GM19455 (cell line): ENCODE results near the gene GPRC5B.

Experiments used
- ATAC-seq: cut with Tn5 transposase; IDR thresholded peaks from one replicate; pipeline ENCODE4 v1.9.1; 2021; ENCODE audit not compliant: unreplicated experiment

GPRC5B gene

GRCh38 chr16:19874026-19874425 is 10.6 kb downstream of the GPRC5B start:
- no peak for ATAC-seq

DNA sequence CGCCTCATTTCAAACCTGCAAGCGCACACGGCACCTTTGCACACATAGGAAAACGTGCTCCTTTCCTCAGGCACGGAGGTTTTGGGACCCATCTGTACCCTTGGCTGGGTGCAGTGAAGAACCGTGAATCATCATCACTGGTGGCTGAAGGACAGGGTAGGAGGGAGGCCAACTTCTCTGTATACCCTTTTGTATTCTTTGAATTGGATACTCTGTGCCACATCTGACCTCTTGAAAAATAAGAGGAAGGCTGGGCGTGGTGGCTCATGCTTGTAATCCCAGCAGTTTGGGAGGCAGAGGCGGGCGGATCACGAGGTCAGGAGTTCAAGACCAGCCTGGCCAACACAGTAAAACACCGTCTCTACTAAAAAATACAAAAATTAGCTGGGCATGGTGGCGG is 11.7 kb downstream of the GPRC5B start:
- no peak for ATAC-seq

GRCh38 chr16:19872179-19872863 is 12.3 kb downstream of the GPRC5B start:
- ATAC-seq, result no peak

DNA sequence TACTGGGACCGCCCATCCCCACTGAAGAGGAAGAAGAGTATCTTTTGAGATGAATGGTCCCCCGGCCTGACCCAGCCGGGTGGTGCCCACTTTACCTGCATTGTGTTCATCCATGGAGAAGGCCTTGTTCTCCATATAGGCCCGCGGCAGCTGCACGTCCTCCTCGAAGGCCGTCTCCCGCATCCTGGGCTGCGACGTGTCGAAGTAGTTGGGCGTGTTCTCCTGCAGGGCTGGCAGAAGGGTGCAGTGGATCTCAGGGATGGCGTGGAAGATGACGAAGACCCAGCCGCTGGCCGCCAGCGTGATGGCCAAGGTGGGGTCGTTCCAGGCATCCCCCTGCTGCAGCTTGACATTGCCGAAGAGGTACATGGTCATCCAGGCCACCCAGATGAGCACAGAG is 12.9 kb downstream of the GPRC5B start:
- ATAC-seq, result no peak

DNA sequence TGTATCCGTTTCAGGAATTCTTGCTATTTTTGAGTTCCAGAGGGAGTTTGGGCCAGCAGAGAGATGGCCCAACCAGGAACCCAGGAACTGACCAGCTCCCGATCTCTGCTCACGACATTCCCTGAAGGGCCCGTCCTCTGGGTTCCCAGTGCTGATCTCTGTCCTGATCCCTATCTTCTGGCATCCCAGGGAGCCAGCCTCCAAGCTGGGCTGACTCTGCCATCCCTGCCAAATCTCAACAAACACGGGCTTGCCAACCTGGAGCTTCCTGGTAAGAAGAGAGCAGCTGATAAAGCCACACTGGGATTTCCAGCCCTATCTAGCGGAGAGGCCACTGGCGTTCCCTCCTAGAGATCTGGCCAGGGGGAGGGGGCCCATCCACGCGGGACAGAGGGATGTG is 16.2 kb downstream of the GPRC5B start:
- ATAC-seq, result no peak

DNA sequence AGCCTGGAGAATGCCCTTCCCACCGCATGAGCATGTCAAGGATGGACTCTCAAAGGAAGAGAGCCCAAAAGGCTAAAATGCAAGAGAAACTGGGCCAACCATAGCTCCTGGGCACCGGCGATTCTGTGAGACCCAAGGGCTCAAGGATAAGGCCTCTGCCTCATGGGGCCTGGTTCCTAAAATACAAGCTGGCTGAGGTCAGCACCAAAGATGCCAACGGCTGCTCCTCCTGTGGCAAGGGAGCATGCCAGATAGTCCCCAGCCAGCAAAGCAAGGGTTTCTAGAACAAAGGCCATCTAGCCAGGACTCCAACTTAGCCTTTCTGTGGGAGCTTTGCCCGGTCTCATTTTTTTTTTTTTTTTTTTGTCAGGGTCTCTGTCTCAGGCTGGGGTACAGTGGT is 20.1 kb downstream of the GPRC5B start:
- ATAC-seq, result no peak

DNA sequence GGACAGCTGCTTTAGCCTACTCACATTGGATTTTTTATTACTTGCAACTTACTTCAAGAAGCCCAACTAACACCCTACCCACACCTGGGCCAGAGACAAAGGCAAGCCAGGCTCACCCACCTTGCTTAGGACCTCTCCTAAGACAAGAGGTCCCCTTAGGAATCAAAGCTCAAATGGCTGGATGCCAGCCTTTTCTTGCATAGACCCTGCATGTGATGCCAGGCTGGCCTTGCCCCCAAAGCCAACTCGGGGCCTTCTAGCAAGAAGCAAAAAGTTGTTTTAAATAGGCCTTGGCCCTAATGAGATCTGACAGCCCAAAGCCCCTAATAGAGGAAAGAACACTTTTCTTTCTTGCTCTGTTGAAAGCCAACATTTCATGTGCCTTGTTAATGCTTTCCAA is 20.7 kb downstream of the GPRC5B start:
- no peak for ATAC-seq

GRCh38 chr16:19861811-19862327 is 22.8 kb downstream of the GPRC5B start:
- no peak for ATAC-seq

GRCh38 chr16:19861133-19861532 is 23.5 kb downstream of the GPRC5B start:
- ATAC-seq, result no peak

DNA sequence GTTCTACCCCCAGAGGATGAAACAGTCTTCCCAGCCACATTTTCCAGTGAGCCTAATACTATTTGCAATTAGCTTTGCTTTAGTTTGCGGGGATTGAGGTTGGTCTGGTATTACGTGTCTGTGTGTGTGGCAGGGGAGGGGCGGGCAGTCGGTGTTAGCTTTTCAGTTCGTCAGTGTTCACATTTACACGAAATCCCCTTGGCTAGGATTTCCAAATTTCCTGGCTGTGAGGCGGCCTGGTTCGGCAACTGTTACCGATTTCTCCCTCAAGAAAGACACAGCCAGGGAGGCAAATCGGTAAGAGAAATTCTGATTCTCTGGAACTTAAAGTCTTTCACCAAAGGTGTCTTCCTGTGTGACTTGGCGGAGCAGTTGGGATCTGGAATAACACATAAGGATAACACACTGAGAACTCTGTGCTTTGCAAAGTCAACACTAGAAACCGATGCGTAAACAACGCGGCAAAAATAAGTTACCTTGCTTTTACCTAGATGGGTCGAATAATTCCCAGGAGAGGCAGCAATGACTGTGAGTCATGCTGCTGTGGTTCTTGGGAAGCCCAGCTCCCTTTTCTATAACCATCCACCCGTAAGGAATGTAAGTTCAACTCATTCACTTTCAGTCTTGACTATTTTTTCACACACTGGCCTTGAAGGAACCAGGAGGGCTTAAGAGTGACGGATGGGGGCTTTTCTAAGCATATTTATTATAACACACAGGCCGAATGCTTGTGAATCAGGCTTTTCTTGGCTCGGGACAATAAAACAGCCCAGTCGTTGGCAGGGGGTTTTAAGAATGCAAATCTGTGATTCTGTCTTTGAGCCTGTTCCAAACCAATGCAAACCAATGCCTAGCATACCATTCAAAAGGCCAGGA is 24.2 kb downstream of the GPRC5B start:
- no peak for ATAC-seq

GRCh38 chr16:19859603-19860002 is 25.0 kb downstream of the GPRC5B start:
- ATAC-seq, result no peak

DNA sequence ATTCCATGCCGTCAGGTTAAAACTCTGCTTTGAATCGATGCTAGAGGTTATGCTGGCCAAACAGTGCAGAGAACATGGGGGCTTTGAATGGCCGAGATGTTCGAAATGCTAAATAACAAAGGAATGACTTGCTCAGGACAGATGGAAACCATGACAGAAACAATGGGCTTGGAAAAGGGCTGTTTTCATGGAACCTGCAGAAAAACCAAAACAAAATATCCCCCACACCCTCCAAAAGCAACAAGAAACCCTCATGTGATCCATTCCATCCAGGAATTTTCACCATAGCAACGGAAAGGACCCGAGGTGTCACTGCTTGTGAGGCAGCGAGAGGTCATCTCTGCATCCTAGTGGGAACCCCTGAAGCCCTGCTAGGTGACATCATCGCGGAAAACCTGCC is 25.5 kb downstream of the GPRC5B start:
- no peak for ATAC-seq

DNA sequence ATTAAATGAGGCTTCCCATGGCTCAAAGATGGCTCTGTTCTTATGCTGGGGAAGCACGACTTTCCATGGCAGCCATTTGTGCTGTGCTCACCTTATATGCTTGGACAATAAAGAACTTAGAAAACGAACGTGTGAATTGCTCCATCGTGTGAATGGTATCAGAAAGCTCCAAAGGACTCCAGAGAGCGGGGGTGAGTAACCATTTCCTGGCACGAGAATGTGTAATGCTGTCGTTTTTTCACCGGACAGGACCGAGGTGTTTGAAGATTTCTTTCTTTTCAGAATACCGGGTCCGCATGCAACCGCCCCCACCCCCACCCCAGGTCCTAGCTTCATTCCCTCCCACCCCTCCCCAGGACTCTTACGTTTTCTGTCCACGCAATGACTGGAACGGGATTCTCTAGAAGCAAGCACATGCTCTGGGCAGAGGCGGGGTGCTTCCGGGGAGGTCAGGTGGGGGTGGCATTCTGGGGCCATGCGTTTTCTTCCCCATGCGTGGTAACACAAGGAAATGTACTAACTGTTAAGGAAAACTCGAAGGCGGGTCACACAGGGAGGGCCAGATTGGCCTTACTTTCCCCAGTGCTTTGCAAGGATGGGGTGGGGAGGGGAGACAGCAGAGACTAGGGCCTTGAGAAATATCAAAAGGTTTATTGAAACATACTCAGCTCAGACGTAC is 26.2 kb downstream of the GPRC5B start:
- no peak for ATAC-seq

- ATAC-seq, result no peak
Measured at GRCh38 chr16:19857593-19858339, 26.9 kb downstream of the GPRC5B start.

- ATAC-seq, result no peak
Measured at GRCh38 chr16:19856120-19856519, 28.5 kb downstream of the GPRC5B start.

DNA sequence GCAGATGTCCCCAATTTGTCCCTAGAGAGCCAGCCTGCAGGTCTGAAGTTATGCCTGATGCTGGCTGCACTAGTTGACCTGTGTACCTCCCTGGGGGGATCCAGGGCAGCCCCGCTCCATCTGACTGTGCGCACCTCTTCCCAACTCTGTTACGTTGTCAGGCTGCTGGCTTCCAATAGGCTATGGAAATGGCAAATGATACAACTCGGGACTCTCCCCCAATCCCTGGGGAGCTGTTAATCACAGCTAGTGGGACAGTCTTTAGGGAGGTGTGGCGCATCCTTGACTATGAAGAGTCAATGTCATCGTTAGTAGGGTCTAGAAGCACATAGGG is 30.1 kb downstream of the GPRC5B start:
- ATAC-seq, result no peak

- ATAC-seq, result no peak
Measured at GRCh38 chr16:19853742-19854542, 30.7 kb downstream of the GPRC5B start.

- ATAC-seq, result no peak
Measured at GRCh38 chr16:19853132-19853741, 31.4 kb downstream of the GPRC5B start.

GRCh38 chr16:19851476-19851875 is 33.2 kb downstream of the GPRC5B start:
- ATAC-seq, result no peak
